GM21390 (cell line): Measurements from ENCODE around the gene GH2.

ENCODE experiments used
- ATAC-seq: cut with Tn5 transposase; IDR thresholded peaks from one replicate; pipeline ENCODE4 v1.9.1; 2021; ENCODE audit not compliant: unreplicated experiment

Gene GH2

GRCh38 chr17:63842540-63843386, 39.0 kb downstream of the GH2 start, which contains the start of gene SMARCD2:
SMARCD2 (minus strand) TSS chr17:63842685; CDS start chr17:63842674, 11 bp downstream.
- peak; percentile 75 for ATAC-seq

- peak; percentile 23 for ATAC-seq
These were observed 39.6 kb downstream of the GH2 start for GRCh38 chr17:63842173-63842539.

- no peak for ATAC-seq
These were observed 40.2 kb downstream of the GH2 start for GRCh38 chr17:63841350-63842172.

GRCh38 chr17:63840591-63841349, 41.0 kb downstream of the GH2 start:
- no peak for ATAC-seq

- no peak for ATAC-seq
These were observed 43.0 kb downstream of the GH2 start for GRCh38 chr17:63838631-63839171.

GRCh38 chr17:63837962-63838600, 43.7 kb downstream of the GH2 start:
- no peak for ATAC-seq

- ATAC-seq: no peak
These were observed 44.3 kb downstream of the GH2 start for GRCh38 chr17:63837480-63837879.

GRCh38 chr17:63836811-63837210, 44.9 kb downstream of the GH2 start:
- ATAC-seq: no peak

- ATAC-seq: no peak
These were observed 46.5 kb downstream of the GH2 start for GRCh38 chr17:63835167-63835720.

GRCh38 chr17:63834431-63835166, 47.1 kb downstream of the GH2 start:
- ATAC-seq: peak; percentile 61

- no peak for ATAC-seq
These were observed 47.9 kb downstream of the GH2 start for GRCh38 chr17:63833741-63834373.

- no peak for ATAC-seq
These were observed 48.6 kb downstream of the GH2 start for GRCh38 chr17:63833026-63833740.

- ATAC-seq: no peak
These were observed 49.3 kb downstream of the GH2 start for GRCh38 chr17:63832455-63832854.

GRCh38 chr17:63832014-63832413, 49.7 kb downstream of the GH2 start:
- ATAC-seq: no peak

- ATAC-seq: no peak
These were observed 50.2 kb downstream of the GH2 start for GRCh38 chr17:63831505-63831904.

- no peak for ATAC-seq
These were observed 50.7 kb downstream of the GH2 start for GRCh38 chr17:63830904-63831491.

GRCh38 chr17:63830278-63830677, 51.5 kb downstream of the GH2 start:
- ATAC-seq: no peak
